NCI-H2107 (cell line): ENCODE results near the gene CNKSR1.
"Not testable (repeated sequence)": the region's sequence is repeated elsewhere in the genome, so short reads cannot be mapped to it uniquely, and the experiment has no call there.

Experiments used
- DNase-seq: peaks from one replicate; lab custom pipeline; 2025; lab: John Stamatoyannopoulos, UW

The CNKSR1 gene

DNA sequence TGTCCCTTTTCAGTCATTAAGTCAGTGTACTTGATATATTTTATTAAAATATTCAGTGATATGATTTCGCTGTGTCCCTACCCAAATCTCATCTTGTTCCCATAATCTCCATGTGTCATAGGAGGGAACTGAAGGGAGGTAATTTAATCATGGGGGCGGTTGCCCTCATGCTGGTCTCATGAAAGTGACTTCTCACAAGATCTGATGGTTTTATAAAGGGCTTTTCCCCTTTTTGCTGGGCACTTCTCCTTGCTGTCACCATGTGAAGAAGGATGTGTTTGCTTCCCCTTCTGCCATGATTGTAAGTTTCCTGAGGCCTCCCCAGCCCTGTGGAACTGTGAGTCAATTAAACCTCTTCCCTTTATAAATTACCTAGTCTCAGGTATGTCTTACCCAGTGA, 53.4 kb downstream of the CNKSR1 start:
- not testable (repeated sequence) for DNase-seq

DNA sequence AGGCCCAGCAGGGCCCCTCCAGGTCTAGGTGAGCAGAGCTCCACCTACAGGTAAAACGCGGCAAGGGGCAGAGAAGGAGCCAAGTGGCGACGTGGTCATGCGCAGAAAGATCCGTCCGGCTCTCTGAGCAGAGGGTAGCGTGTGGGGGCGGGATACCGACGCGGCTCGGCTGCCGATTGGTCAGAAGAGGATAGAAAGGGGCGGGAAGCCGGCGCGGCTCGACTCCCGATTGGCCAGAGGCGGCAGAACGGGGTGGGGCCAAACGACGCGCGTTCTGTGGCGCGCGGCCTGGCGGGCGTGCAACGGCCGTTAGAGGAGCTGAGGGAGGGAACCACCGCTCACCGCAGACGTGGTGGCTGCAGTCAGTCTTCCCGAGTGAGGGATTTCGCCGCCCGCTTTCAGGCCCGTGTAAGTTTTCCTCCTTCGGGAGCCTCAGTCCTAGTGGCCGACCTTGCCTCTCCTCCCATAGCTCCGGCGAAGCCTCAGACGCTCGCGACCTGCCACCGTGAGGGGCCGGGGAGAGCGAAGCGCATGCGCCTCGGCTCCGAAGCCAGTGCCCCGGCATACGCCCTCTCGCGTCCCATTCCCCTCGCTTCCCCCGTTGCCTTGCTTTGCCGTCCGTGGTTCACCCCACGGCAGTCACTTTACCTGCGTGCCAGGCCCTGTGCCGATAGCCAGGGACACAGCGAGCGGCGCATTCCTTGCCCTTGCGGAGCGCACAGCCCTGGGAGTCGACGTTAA, 56.8 kb downstream of the CNKSR1 start, which contains the start of gene CEP85:
Gene CEP85, plus strand, starts transcription at position 298 of the 741 bp plus-strand sequence. CDS start 5,584 bp downstream, outside the sequence.
- DNase-seq = peak; percentile 99

DNA sequence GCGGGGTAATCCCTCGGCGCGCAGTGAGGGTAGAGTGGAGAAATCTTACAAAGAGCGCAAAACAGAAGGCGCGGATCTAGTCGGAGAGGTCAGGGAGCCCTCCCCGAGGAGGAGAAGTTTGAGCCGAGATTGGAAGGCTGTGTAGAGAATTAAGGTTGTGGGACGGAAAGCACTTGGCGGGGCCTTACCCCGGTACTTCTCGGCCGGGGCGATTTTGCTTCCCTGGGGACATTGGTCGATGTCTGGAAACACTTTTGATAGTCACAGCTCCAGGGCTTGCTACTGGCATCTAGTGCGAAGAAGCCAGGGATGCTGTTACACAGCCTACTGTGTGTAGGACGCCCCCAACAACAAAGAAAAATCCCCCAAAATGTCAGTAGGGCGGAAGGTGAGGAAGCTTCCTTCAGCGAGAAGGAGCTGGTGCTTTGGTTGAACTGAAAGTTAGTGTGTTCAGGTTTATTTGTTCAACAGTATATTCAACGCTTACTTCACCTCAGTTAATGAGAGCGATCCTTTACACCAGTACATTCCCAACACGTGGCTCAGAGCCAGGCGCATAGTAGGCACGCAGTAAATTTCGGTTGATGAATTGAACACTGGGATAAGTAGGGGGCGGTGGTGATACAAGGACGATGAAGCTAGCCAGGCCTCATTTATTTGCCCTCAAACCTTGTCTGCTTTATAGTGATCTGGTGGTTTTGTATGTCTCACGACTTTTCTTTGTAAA, 57.5 kb downstream of the CNKSR1 start:
- DNase-seq = no peak

DNA sequence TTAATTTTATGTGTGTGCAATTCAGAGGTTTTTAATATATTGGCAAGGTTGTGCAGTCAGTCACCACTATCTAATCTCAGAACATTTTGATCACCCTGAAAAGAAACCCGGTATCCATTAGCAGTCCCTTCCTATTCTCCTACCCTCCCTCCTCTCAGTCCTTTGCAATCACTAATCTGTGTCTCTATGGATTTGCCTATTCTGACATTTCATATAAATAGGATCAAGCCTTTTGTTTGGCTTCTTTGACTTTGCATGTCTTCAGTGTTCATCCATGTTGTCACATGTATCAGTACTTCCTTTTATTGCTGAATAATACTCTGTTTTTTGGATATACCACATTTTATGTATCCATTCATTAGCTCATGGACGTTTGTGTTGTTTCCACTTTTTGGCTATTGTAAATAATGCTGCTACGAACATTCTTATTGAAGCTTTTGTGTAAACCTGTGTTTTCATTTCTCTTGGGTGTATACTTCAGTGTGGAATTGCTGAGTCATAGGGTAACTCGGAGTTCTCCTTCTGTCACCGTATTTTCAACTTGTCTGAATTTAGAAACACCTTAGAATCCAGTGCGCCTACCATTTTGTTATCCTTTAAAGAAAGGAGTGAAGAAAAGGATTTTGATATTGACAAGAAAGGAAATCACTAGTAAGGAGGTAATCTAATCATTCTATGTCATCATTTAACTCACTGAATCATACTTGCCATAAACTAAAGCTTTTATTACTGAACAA, 60.1 kb downstream of the CNKSR1 start:
- DNase-seq = no peak
